ENCODE data around the gene SDK1.

The SDK1 gene, protein sequence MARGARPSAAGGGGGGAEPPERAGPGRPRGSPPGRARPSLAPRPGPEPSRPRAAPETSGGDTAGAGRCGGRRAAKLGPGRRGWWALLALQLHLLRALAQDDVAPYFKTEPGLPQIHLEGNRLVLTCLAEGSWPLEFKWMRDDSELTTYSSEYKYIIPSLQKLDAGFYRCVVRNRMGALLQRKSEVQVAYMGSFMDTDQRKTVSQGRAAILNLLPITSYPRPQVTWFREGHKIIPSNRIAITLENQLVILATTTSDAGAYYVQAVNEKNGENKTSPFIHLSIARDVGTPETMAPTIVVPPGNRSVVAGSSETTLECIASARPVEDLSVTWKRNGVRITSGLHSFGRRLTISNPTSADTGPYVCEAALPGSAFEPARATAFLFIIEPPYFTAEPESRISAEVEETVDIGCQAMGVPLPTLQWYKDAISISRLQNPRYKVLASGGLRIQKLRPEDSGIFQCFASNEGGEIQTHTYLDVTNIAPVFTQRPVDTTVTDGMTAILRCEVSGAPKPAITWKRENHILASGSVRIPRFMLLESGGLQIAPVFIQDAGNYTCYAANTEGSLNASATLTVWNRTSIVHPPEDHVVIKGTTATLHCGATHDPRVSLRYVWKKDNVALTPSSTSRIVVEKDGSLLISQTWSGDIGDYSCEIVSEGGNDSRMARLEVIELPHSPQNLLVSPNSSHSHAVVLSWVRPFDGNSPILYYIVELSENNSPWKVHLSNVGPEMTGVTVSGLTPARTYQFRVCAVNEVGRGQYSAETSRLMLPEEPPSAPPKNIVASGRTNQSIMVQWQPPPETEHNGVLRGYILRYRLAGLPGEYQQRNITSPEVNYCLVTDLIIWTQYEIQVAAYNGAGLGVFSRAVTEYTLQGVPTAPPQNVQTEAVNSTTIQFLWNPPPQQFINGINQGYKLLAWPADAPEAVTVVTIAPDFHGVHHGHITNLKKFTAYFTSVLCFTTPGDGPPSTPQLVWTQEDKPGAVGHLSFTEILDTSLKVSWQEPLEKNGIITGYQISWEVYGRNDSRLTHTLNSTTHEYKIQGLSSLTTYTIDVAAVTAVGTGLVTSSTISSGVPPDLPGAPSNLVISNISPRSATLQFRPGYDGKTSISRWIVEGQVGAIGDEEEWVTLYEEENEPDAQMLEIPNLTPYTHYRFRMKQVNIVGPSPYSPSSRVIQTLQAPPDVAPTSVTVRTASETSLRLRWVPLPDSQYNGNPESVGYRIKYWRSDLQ (N-terminal part only)

DNA sequence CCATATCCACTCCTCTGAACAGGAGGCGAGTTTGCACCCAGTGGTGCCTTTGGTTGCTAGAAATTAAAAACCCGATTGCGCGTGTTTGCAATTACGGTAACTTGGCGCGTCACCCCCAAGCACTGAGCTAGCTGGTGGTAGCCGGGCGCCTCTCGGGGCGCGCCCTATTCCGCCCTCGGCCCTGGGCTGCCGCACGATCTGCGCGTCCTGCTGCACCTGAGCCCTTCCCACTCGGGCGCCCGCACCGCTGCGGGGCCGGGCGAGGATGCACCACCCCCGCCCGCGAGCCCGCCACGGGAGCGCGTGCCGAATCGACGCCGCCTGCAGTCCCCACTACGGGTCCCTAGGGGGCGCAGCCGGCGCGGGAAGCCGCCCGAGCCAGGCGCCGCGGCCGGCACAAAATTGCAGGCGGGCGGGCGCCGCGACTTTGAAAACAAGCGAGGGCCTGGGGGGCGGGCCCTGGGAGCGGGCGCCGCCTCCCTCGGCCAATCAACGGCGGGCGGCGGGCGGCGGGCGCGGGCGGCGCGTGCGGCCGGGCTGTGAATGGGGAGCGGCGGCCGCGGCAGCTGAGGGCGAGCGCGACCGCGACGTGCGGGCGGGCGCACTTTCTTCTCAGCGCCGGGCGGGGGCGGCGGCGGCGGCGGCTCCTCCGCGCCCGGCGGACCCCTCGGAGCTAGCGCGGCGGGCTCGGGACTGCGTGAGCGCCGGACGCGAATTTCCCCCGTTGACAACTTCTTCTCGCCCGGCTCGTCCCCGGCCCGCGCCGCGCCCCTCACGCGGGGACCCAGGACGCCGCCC lies at the start of gene SDK1:
TSS of gene SDK1 (plus strand) at position 602 of the 798 bp plus-strand sequence. CDS start 335 bp downstream, outside the sequence.
- DNase-seq (ENCODE audit: low spot score), result peak; percentile 92

DNA sequence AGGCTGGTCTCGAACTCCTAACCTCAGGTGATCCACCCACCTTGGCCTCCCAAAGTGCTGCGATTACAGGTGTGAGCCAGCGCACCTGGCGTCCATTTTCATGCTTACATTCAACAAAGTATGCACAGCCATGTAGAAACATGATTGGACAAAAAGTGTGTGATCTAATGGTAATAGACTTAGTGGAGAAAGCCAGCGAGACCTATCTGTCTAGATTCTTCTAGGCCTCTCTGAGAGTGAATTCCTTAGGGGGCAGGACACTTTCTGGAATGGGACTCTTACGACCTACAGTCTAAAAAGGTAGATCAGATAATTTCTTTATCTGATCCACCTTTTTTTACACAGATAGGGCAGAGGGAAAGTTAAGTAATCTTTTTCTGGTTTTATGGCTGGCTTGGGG lies 46.3 kb upstream of the SDK1 start:
- DNase-seq (ENCODE audit: low spot score), result no peak

DNA sequence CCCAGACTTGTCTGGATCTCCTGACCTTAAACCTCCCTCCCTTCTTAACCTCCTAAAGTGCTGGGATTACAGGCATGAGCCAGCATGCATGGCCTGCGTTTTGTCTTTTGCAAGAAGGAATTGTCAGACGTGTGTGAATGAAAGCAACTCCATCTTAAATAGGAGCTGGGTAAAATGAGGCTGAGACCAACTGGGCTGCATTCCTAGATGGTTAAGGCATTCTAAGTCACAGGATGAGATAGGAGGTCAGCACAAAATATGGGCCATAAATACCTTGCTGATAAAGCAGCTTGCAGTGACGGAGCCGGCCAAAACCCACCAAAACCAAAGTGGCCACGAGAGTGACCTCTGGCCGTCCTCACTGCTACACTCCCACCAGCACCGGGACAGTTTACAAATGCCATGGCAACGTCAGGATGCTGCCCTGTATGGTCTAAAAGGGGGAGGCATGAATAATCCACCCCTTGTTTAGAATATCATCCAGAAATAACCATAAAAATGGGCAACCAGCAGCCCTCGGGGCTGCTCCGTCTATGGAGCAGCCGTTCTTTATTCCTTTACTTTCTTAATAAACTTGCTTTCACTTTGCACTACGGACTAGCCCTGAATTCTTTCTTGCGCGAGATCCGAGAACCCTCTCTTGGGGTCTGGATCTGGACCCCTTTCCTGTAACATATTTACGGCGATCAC lies 41.2 kb upstream of the SDK1 start:
- DNase-seq (ENCODE audit: low spot score), result no peak

DNA sequence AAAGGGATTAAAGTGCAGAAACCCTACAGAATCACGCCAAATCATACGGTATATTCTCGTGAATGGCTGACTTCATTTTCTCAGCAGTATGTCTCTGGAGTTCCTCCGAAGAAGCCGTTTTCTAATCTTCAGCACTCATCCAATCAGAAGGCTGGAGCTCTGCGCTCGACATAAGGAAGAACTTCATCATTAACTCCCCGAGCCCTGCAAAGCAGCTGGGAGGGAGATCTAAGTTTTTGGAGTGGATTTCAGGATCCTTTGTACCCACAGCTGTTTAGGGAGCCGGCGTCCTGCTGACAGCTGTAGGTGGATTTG lies 40.7 kb upstream of the SDK1 start:
- DNase-seq (ENCODE audit: low spot score), result peak; percentile 45

DNA sequence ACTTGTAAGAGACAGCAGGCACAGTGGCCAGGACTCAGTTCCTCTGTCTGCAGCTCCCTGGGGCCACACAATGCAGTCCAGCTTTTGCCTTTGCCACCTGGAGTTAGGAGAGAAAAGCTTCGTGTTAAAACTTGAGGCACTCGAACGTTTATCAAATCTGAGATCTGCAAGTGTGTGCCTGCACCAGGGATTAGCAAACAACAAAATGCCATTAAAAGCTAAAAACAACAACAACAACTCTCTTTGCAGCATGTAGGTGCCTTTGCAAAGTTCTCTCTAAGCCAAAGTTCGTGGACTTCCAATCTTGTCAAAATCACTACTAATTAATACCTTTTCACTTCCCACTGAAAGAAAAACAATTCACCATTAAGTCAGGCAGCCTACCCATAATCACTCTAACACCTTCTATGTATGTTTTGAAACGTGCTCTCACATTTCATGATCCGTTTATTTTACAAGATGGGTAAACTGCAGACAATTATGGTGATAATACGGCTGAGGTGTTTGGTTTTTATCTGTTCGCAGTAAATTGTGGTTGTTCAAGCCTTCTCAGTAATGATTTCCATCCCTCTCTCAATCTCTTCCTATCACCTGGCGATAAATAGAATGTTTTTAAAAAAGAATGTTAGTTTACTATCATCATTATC lies 36.2 kb upstream of the SDK1 start:
- no peak for DNase-seq (ENCODE audit: low spot score)

DNA sequence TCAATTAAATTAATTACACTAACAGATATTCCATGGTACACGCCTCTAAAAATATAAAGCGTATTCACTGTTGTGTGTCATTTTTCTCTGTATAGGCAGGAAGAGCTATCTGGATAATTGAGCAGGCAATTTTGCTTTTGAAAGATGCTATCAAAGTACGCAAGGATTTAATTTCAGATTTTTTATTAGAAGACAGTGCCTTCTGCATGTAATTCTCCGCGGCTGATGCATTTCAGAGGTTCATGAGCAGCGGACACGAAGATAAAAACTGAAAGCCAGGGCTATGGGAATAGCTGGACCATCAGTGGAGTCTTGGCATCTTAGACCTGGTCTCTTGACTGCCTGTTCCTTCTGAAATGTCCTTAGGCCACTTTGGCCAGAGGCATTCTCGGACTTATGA lies 35.7 kb upstream of the SDK1 start:
- no peak for DNase-seq (ENCODE audit: low spot score)

DNA sequence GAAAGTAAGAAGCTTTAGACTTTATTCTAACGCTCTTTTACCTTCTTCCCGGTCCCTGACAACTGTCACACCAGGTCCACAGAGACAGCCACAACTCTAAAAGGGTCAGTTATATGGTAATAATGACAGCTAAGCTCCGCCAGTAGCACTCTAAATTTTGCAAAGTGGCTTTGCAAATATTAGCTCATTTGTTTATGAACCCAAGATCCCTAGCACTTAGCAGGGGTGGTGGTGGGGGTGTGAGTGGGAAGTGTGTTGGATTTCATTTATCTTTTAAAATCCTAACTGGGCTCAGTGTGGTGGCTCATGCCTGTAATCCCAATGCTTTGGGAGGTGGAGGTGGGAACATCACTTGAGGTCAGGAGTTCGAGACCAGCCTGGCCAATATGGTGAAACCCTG lies 34.8 kb upstream of the SDK1 start:
- no peak for DNase-seq (ENCODE audit: low spot score)

DNA sequence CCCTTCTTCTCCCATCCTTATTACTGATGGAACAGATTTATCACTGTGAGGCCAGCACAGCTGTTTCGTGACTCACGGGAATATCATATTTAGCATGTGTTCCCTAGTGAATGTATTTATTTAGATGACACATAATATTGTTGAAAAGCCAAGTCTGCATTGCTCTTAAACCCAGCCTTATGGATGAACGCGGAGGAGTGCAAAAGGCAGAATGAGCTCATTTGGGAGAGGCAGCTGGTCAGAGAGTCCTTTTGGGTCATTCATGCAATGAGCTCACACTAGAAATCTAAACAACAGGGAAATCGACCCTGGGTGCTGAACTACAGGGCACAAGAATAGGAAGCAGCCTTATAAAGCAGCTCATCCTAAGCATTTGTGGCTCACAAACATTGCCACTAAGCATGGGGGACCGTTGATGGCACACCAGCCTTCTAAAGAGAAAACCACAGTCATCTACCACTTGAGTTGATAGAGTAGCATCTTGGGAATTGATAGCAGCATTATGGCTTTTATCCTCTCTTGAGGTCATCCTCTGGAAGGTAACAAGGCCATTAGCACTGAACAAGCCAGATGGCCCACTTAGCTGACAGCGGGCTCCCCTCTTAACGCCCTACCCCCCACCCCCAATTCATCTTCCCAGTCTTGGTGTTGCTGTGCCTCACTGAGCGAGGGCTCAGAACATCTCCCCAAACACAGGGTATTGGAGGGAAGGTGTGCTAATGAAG lies 32.9 kb upstream of the SDK1 start:
- DNase-seq (ENCODE audit: low spot score), result no peak

DNA sequence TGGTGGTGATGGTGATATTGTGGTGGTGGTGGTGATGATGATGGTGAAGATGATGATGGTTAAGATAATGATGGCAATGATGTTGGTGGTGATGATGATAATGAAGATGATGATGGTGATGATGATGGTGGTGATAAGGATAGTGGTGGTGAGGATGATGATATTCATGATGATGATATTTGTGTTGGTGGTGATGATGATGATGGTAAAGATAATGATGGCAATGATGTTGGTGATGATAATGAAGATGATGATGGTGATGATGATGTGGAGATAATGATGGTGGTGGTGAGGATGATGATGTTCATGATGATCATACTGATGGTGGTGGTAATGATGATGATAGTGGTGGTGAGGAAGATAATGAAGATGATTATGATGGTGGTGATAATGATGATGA lies 30.7 kb upstream of the SDK1 start:
- no peak for DNase-seq (ENCODE audit: low spot score)

DNA sequence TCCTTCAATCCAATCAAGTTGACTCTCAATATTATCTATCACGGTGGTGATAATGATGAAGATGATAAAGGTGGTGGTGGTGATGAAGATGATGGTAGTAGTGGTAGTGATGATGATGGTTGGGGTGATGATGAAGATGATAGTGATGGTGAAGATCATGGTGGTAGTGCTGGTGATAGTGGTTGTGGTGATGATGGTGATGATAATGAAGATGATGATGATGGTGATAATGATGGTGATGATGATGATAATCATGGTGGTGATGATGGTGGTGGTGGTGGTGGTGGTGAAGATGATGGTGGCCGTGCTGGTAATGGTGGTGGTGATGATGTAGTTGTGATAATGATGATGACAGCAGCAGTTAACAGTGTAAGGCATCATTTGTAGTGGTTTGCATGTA lies 29.8 kb upstream of the SDK1 start:
- no peak for DNase-seq (ENCODE audit: low spot score)

DNA sequence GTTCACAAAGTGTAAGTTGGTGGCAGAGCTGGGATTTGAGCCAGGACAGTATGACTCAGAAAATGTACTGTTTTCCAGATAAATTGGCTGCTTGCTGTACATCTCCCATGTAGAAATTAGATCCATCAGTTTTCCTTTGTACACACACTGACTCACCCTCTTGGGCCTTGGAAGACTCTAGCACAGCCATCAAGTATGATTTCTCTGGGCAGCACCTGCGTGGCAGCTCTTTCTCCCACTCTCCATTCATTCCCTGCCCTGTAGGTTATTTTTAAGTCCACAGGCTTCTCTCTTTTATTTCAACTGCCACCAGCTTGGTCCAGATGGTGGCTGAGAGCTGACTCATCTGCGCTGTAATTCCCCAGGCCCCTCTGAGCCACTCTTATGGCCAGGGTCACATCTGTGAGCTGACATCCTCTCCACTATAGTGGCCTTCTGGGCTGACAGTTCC lies 28.3 kb upstream of the SDK1 start:
- no peak for DNase-seq (ENCODE audit: low spot score)

DNA sequence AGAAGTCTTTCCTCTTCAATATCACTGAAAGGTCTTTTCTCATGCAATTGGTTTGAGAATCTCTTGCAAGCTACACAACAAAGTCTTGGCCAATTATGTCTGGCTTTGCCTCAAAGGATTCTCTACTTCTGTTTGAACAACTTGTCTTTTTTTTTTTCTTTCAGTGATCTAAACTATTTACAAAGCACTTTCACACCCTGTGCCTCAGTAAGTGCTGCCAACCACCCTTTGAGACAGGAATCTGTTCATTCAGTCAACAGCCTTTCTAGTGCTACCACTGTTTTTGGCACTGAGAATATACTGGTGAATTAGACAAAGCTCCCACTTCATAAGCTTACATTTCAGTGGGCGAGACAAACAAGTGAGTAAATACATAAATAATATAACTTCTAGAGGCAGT lies 26.9 kb upstream of the SDK1 start:
- no peak for DNase-seq (ENCODE audit: low spot score)

DNA sequence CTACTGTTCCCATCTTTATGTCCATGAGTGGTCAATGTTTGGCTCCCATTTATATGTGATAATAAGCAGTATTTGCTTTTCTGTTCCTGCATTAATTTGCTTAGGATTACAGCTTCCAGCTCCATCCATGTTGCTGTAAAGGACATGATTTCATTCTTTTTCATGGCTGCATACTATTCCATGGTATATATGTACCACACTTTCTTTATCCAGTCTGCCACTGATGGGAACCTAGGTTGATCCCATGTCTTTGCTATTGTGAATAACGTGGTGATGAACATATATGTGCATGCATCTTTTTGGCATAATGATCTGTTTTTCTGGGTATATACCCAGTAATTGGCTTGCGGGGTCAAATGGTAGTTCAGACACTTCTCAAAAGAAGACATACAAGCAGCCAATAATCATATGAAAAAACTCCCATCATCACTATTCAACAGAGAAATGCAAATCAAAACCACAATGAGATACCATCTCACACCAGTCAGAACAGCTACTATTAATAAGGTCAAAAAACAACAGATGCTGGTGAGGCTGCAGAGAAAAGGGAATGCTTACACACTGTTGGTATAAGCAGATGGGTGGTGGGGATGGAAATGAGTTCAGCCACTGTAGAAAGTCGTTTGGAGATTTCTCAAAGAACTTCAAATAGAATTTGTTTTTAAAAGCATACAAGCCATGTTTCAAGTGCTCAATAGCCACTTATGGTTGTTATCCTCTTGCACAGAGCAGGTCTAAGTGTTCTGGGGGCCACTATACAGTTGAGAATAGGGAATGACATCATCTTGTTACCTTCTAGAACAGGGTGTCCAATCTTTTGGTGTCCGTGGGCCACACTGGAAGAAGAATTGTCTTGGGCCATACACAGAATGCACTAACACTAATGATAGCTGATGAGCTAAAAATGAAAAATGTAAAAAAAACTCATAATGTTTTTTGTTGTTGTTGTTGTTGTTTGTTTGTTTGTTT lies 23.2 kb upstream of the SDK1 start:
- DNase-seq (ENCODE audit: low spot score), result no peak

DNA sequence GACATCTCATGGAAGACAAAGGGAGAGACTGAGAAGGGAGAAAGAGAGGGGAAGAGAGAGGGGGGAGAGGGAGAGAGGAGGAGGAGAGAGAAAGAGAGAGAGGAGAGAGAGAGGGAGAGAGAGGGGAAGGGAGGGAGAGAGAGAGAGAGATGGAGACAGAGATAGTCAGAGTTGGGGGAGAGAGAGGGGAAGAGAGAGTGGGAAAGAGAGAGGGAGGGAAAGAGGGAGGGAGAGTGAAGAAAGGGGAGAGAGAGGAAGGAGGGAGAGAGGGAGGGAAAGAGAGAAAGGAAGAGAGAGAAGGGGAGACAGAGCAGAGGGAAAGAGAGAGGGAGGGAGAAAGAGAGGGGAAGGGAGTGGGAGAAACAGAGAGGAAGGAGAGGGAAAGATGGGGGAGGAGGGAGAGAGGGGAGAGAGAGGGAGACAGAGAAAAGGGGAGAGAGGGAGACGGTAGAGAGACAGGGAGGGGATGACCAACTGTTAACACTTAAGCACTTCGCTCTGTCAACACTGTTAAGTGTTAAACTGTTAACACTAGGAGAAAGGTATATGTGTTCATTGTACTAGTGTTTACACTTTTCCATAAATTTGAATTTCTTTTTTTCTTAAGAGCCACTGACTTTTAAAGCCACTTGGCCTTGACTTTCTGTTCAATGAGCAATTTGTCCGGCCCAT lies 21.8 kb upstream of the SDK1 start:
- DNase-seq (ENCODE audit: low spot score), result no peak

DNA sequence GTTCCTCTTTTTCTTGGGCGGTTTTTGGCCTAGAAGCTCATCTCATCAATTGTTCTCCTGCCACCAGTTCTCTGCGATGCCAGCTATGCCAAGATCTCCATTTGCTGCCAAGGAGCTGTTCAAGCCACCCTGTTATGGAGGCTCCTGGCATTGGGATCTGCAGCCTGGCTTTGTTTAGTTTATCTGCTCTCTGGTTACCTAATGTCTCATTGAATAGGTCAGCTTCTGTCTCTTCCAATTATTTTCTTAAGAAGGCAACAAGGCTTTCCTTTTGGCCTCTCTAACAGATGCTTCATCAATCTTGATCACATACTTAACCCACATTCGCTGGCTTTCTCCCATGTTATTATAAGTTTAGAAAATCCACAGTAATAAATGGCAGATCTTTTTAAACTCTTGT lies 20.6 kb upstream of the SDK1 start:
- no peak for DNase-seq (ENCODE audit: low spot score)

DNA sequence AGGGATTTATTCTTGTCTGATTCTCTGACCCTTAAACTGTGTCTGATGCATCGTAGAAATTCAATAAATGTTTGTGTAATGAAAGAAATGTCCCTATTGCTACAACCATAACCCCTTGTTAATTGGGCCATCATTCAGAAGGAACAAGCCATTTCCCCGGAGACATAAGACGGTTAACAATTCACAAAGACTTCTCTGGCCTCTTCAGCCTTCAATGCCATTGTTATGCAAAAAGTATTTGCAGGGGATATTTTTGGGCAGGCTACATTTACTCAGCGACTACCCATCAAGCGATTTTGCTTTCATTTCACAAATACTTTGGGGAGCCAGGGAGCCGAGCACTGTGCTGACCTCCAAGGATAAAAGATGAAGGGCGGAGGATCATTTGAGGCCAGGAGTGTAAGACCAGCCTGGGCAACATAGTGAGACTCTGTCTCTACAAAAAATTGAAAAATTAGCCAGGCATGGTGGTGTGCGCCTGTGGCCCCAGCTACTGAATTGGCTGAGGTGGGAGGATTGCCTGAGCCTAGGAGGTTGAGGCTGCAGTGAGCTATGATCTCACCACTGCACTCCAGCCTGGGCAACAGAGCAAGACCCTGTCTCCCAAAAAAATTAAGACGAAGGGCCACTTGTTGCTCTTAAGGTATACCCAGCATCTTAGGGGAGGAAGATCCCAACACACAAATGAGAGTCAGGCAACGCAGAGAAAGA lies 20.0 kb upstream of the SDK1 start:
- DNase-seq (ENCODE audit: low spot score), result no peak

DNA sequence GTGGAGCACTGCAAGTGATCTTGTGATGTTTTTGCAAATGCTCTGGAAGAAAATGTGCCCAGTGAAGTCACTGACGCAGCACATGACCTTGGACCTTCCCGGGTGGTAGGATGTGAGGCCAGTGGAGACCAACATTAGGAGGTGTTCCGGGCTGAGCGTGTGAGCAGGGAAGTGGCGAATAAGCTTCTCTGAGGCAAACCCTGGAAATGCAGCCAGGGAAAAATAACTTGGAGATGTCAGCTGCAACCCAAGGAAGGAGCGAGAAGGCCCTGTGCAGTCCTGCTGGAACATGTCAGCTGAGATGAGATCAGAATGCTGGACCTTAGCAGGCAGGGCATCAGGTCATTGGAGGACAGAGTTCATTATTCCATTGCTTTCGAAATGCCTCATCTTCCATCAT lies 18.6 kb upstream of the SDK1 start:
- no peak for DNase-seq (ENCODE audit: low spot score)

Measured in GM03348 (cell line).